GM19023 (cell line): ENCODE measurements around the gene OSBPL10.
"Not testable (repeated sequence)": the region's sequence is repeated elsewhere in the genome, so short reads cannot be mapped to it uniquely, and the experiment has no call there.

Experiments used
- ATAC-seq: cut with Tn5 transposase; IDR thresholded peaks from one replicate; pipeline ENCODE4 v1.9.1; 2021; ENCODE audit warnings: mild to moderate bottlenecking, moderate library complexity; ENCODE audit not compliant: unreplicated experiment

The OSBPL10 gene

GRCh38 chr3:31992995-31993394 is 11.9 kb upstream of the OSBPL10 start:
- ATAC-seq = not testable (repeated sequence)

DNA sequence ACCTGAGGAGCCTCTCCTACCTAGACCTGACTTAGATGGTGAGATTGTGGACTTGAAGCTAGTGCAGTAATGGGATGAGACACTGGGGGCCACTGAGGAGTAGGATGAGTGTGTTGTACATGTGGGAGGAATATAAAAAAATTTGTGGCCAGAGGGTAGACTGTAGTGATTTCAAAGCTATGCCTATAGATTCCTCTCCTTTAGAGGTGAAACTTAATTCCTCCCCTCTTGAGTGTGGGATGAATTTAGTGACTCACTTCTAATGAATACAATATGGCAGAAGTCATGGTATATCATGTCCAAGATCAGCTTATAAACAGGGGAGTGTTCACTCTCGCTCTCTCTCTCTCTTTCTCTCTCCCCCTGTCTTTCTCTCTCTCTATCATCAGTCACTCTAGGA is 7.2 kb upstream of the OSBPL10 start:
- ATAC-seq = no peak

DNA sequence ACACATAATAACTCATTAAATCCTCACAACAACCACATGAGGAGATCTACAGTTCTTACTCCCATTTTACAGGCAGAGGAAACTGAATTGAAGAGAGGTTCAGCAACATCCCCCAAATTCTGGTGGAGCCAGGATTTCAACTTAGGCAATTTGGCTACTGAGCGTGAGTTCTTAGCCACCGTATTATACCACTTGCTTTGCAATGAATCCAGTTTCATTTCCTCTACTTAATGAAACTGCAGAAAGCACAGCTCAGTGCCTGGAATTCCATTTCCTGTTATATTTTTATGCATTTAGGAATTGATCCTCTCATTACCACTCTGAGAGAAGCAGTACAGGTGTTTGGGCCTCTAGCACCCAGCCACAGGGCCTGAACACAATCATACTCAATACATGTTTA is 4.8 kb upstream of the OSBPL10 start:
- no peak for ATAC-seq

GRCh38 chr3:31984321-31984720 is 3.3 kb upstream of the OSBPL10 start:
- no peak for ATAC-seq

DNA sequence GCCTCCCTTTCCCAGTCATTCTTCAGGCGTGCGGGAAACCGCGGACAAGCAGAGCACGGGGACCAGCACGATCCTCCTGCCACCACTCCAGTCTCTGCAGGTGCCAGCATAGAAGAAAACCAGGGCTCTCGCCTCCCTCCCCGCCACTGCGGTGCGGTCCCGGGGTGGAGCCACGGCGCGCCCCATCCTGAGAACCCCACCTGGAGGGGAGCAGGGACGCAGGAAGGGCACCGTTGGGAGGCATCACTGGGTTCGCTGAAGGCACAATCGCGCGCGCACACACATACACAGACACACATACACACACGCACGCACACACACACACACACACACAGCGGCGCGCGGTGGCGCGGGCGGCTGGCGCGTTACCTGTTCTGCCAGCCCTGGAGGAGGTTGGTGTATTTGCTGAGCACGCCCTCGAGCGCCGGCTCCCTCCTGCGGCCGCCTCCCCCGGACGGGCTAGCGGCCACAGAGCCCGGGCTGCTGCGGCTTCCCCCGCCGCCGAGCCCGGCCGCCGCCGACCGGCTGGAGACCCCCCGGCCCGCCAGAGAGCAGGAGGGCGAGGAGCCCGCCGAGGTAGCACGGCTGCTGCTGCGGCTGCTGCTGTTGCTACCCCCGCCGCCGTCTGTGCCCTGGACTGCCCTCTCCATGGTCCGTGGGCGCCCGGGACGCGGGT is 394 bp downstream of the OSBPL10 start:
- peak; percentile 45 for ATAC-seq

DNA sequence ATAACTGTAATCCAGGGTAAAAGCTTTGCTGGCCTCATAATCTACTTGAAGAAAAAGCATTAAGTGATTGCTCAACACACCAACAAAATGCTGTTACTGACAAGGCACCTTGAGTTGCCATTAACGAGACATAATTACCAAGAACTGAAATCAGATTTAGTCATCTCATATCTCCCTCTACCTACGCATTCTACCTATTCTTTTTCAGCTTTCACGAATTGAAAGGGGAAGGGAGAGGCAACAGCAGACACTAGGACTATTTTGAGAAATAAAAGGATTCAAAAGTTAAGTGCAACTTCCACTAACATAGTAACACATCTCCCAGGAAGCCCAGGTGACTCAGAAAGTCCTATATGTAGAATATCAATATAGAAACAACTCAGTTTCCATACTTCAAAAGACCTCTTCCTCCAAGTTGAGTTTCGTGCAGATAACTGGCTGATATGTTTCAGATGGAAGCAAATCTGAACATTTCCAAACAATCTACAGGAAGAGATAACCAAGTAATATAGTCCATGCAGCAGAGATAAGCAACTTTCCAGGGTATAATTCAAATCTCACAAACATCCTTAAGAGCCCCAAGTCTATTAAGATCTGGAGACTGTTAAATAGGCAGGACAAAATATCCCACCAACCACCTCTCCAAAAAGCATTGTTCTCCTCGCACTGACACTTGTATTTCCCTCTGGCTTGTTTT is 1.9 kb downstream of the OSBPL10 start:
- ATAC-seq = peak; percentile 47

DNA sequence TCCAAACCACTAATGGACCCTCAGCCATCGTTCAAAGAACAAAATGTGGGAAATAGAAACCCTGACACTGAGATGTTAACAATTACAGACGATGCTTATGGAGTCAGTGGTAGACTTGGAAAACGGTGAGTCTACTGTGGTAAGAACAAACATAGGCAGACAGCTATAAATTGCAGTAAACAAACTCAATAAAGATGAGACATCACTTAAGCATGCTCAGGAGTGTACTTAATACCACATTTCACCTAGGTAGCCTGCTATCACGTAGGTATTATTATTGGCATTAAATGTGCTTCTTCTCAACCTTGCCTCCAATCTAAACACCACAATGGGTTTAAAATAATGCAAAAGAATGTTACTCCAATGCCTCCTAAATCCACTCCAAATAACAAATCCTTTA is 2.5 kb downstream of the OSBPL10 start:
- no peak for ATAC-seq

DNA sequence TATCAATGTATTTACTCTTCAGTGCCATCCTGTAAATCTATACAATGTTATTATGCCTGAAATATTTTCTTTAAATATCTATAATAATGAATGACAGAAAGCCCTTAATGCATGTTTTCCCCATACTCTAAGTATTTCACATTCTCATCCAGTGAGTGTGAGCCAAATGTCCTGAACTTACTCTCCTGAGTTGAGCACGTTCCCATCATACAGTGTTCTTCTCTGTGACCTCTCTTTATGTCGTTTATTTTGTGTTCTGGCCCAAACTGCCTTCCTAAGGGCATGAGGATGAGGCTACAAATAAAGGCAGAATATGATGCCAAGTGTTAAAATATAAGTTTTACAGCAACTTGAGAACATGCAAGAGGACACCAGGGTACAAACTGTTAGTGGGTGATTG is 3.3 kb downstream of the OSBPL10 start:
- ATAC-seq = no peak

DNA sequence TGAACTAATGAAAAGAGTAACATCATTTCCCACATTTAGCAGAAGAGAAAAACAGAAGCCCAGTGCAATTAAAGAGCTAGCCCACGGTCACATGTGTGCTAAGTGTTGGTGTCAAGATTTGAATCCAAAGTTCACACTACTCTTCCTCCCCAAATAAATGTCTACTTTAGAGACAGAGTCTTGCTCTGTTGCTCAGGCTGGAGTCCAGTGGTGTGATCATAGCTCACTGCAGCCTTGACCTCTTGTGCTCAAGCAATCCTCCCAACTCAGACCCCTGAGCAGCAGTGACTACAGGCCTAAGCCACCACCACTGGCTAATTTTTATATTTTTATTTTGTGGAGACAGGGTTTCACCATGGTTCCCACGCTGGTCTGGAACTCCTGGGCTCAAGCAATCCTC is 4.8 kb downstream of the OSBPL10 start:
- ATAC-seq = no peak

DNA sequence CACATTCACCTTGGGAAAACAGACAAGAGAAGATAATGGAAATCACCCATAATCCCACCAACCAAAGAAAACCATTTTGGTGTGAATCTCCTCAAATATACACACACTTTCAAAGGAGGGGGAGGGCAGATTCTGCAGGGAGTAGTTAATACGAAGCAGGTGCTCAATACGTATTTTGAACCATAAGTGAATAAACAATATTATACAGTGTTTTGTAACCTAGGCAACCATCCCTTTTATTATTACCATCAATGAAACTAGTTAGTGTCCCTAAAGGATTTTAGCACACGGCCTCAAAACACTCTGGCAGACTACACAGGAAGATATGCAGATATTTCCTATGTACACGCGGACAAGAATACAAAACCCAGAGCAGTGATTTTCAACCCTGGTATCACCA is 6.1 kb downstream of the OSBPL10 start:
- no peak for ATAC-seq

- no peak for ATAC-seq
Observed at GRCh38 chr3:31974471-31974870, 6.6 kb downstream of the OSBPL10 start.

DNA sequence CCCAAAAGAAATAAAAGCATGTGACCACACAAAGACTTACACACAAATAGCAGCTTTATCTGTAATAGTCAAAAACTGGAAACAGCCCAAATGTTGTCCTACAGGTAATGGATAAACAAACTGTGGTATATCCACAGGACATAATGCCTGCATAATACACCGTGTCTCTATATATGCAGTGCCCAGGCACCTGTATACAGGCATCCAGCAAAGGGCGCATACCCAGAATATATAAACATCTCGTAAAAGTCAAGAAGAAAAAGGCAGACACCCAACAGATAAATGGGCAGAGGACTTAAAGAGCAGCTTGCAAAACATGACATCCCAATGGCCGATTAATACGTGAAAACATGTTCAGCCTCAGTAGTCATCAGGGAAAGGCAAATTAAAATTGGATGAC is 7.2 kb downstream of the OSBPL10 start:
- no peak for ATAC-seq

- ATAC-seq = no peak
Observed at GRCh38 chr3:31973081-31973480, 8.0 kb downstream of the OSBPL10 start.

- ATAC-seq = no peak
Observed at GRCh38 chr3:31971607-31972006, 9.5 kb downstream of the OSBPL10 start.

DNA sequence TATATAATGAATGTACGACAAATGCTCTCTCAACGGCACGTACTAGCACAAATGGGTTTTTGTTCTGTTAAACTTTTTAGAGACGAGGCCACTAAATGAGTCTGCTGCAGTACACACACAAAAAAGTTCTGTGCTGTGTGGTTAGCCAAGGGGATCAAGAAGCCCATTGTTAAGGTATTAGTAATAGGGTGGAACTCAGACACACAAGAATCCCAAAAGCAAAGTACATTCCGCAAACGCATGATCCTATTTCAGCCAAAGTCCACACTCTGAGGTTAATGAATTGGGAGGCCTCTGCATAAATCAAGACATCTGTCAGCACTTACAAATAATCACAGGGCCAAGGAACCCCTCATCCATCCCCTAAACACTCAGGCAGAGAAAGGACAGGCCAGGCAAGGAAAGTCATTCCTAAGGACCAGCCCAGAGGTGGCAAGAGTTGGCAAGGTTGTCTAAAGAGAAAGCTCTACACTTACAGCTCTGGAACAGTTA is 12.1 kb downstream of the OSBPL10 start:
- no peak for ATAC-seq

DNA sequence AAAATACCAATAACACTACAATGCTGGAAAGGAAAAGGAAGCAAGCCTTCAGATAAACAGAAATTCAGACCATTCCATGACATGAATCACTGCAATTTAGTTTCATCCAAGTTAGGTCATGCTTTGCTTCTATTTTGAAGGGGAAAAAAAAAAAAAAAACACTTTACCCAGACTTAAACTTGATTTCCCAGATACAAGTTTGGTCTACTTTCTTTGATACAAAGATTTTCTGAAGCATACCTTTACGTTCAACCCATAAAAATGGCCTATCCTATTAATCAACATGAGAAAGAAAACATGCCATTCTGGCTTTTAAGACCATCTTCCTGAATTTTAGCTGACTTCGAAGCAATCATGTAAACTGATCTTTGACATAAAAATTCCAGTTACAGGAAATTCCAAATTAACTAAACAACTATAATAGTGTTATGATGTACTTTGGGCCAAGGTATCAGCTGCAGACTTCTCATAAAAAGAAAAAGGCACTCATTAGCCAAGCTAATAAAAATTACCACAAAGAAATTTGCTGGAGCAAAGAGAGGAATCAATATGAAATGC is 12.6 kb downstream of the OSBPL10 start:
- no peak for ATAC-seq

GRCh38 chr3:31967592-31967991 is 13.5 kb downstream of the OSBPL10 start:
- no peak for ATAC-seq

DNA sequence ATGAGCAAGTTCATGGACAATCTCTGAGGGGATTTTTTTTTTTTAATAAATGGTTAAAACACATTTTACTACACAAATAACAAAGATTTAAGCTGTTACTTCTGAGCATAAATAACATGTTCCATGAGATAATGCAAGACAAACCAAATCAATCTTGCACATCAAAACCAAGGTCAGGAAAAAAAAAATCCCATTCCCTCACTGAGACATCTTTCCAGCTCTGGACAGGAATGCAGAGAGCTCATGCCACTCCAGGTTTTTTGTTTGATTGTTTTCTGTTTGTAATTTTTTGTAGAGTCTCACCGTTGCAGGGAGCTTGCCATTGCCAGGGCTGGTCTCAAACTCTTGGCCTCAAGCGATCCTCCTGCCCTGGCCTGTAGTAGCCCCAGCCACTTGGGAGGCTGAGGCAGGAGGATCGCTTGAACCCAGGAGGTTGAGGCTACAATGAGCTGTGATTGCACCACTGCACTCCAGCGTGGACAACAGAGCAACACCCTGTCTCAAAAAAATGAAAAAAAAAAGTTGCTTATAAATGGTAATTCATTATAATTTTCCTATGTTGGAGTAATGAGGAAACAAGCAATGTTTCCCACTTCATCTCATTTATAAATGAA is 14.0 kb downstream of the OSBPL10 start:
- no peak for ATAC-seq

GRCh38 chr3:31962801-31963205 is 18.3 kb downstream of the OSBPL10 start:
- no peak for ATAC-seq

DNA sequence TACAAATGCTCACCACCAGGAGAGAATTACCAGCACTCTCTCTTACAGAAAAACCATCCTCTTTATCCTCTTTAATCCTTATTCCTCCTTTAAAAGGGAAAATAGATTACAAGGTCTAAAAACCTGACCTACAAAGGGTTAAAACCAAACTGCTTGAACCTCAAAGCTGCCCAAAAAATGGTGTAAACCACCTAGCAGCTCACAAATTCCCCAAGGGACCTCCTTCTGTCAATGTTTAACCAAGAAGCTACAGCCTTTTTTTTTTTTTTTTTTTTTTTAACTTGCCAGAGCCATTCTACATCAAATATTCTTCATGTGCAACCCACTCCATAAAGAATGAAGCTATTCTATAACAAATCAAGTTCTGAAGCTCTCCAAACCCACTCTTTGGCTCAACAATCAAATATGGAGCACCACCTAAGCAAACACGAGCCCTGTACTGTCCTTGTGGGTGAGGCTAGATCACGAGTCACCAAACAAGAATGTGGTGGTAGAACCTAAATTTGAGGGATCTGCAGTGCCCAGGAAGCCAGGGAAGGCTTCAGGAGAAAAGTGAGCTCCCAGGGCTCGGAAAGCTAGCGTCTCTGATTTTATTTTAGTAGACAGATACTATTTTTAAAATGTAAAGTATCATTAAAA is 20.1 kb downstream of the OSBPL10 start:
- no peak for ATAC-seq
